HCT116 (cell line): Measurements from ENCODE around the gene RPS15A. TPM values are rescaled to one million over a fixed set of nuclear protein-coding genes. Genes with fewer than 3 reads are reported as not detected.

Experiments used
- ATAC-seq: fragments of 200-7000 bp; cut with Tn5 transposase; 2 replicates; pipeline ENCODE4 v1.9.1; 2020; ENCODE audit warnings: mild to moderate bottlenecking, moderate library complexity
- BruUV-seq: library from RNA; stranded (reverse); fragments of 400-500 nt; replicated peaks from 2 replicates; lab custom pipeline; 2021; lab: Mats Ljungman, UMichigan
- CTCF ChIA-PET: fragments of 300-600 bp; sonication (Branson Sonifier 250); formaldehyde crosslinking; loops from one replicate; lab custom pipeline; 2021; ENCODE audit warnings: antibody characterized with exemption; lab: Charles Lee
- POLR2A ChIA-PET: fragments of 300-600, 350-600 bp; sonication (Branson Sonifier 250); formaldehyde crosslinking; loops from one replicate; lab custom pipeline; 2021; ENCODE audit warnings: antibody characterized with exemption; lab: Charles Lee
- RAD21 ChIA-PET, 2 experiments: fragments of 300-600 bp; sonication (Branson Sonifier 250); formaldehyde crosslinking; loops; one replicate each; lab custom pipeline; 2023; ENCODE audit warnings: low total read pairs in 2 of 2; ENCODE audit not compliant: uncharacterized antibody in 2 of 2, unreplicated experiment in 2 of 2, low non-redundant PET in 1 of 2; lab: Charles Lee
- DNase-seq: peaks from one replicate; pipeline ENCODE4 v3.0.0-alpha.2; 2010; ENCODE audit warnings: low read depth, low spot score
- H2AFZ ChIP-seq: fragments of 200-600 bp; shearing (Covaris generic), sonication (generic); 2 replicates; pipeline ENCODE4 v1.6.1; 2017; ENCODE audit warnings: low read depth, mixed run types, mixed read lengths, antibody characterized with exemption, low read length; ENCODE audit not compliant: poor library complexity, severe bottlenecking
- H3K27ac ChIP-seq: 2 replicates; pipeline ENCODE4 v1.5.1; 2012; ENCODE audit warnings: low read depth, low read length
- H3K27me3 ChIP-seq: fragments of 200-600 bp; sonication (generic); 2 replicates; pipeline ENCODE4 v1.6.1; 2016; ENCODE audit warnings: mixed run types, low read length, mixed read lengths; ENCODE audit not compliant: insufficient read depth
- H3K36me3 ChIP-seq, 2 experiments: fragments of 200-500 bp in 1 of 2; fragments of 200-600 bp in 1 of 2; sonication (Bioruptor generic) in 1 of 2; sonication (generic) in 1 of 2; 2 replicates each; pipeline versions ENCODE4 v1.5.1 to v1.6.1; 2014 to 2016; ENCODE audit warnings: low read length in 2 of 2, inconsistent platforms in 1 of 2, mixed read lengths in 1 of 2, mixed run types in 1 of 2; ENCODE audit not compliant: insufficient read depth in 2 of 2, control insufficient read depth in 1 of 2
- H3K4me1 ChIP-seq, 2 experiments: fragments of 200-600 bp in 1 of 2; sonication (generic) in 1 of 2; 2 replicates each; pipeline versions ENCODE4 v1.5.1 to v1.6.1; 2012 to 2017; ENCODE audit warnings: low read length in 2 of 2, inconsistent platforms in 1 of 2, mild to moderate bottlenecking in 1 of 2, mixed read lengths in 1 of 2, mixed run types in 1 of 2, moderate library complexity in 1 of 2; ENCODE audit not compliant: insufficient read depth in 2 of 2, control insufficient read depth in 1 of 2
- H3K4me2 ChIP-seq: fragments of 200-600 bp; sonication (generic); 2 replicates; pipeline ENCODE4 v1.6.1; 2017; ENCODE audit warnings: mixed run types, low read length, mixed read lengths
- H3K4me3 ChIP-seq, 2 experiments: fragments of 200-600 bp in 1 of 2; sonication (generic) in 1 of 2; replicated peaks in 1 of 2; 2 replicates each; pipeline ENCODE4 v1.5.1; 2011 to 2016; ENCODE audit warnings: low read length in 2 of 2, control low read depth in 1 of 2, low read depth in 1 of 2, mild to moderate bottlenecking in 1 of 2, mixed read lengths in 1 of 2, mixed run types in 1 of 2
- H3K79me2 ChIP-seq: fragments of 200-600 bp; sonication (generic); 2 replicates; pipeline ENCODE4 v1.6.1; 2017; ENCODE audit warnings: mild to moderate bottlenecking, mixed run types, low read length, moderate library complexity, mixed read lengths; ENCODE audit not compliant: insufficient read depth
- H3K9ac ChIP-seq: fragments of 200-600 bp; sonication (generic); 2 replicates; pipeline ENCODE4 v1.6.1; 2016; ENCODE audit warnings: low read length, mixed read lengths
- H3K9me2 ChIP-seq: fragments of 200-600 bp; sonication (generic), shearing (Covaris generic); 2 replicates; pipeline ENCODE4 v1.6.1; 2017; ENCODE audit warnings: mixed run types, mild to moderate bottlenecking, moderate library complexity; ENCODE audit not compliant: insufficient read depth
- H3K9me3 ChIP-seq, 2 experiments: fragments of 200-500 bp in 1 of 2; fragments of 200-600 bp in 1 of 2; sonication (Bioruptor generic) in 1 of 2; sonication (generic) in 1 of 2; 2 replicates each; pipeline ENCODE4 v1.6.1; 2014 to 2017; ENCODE audit warnings: low read length in 2 of 2, mixed read lengths in 2 of 2, inconsistent platforms in 1 of 2, low read depth in 1 of 2, mild to moderate bottlenecking in 1 of 2, mixed run types in 1 of 2, moderate library complexity in 1 of 2; ENCODE audit not compliant: control insufficient read depth in 1 of 2, insufficient read depth in 1 of 2
- H4K20me1 ChIP-seq: fragments of 200-600 bp; sonication (generic), shearing (Covaris generic); 2 replicates; pipeline ENCODE4 v1.6.1; 2017; ENCODE audit warnings: mixed run types, mild to moderate bottlenecking, moderate library complexity; ENCODE audit not compliant: insufficient read depth
- CEBPB ChIP-seq: IDR thresholded peaks from 2 replicates; pipeline ENCODE4 v1.6.1; 2012; ENCODE audit warnings: low read depth
- EGR1 ChIP-seq: IDR thresholded peaks from 2 replicates; pipeline ENCODE4 v1.6.1; 2012; ENCODE audit warnings: low read depth
- EZH2 ChIP-seq: fragments of 200-600 bp; sonication (generic); IDR thresholded peaks from 2 replicates; pipeline ENCODE4 v1.6.1; 2017; ENCODE audit warnings: antibody characterized with exemption, mixed run types
- FOSL1 ChIP-seq: IDR thresholded peaks from 2 replicates; pipeline ENCODE4 v1.6.1; 2012; ENCODE audit warnings: low read depth
- JUND ChIP-seq: IDR thresholded peaks from 2 replicates; pipeline ENCODE4 v1.6.1; 2012
- SP1 ChIP-seq: IDR thresholded peaks from 2 replicates; pipeline ENCODE4 v1.6.1; 2012; ENCODE audit warnings: low read depth
- TCF7L2 ChIP-seq: IDR thresholded peaks from 2 replicates; pipeline ENCODE4 v1.7.0; 2011; ENCODE audit warnings: borderline replicate concordance, inconsistent platforms; ENCODE audit not compliant: insufficient read depth, insufficient read length; ENCODE audit errors: extremely low read depth
- YY1 ChIP-seq: IDR thresholded peaks from 2 replicates; pipeline ENCODE4 v1.6.1; 2011; ENCODE audit warnings: low read length, low read depth, moderate library complexity, mild to moderate bottlenecking; ENCODE audit not compliant: insufficient replicate concordance; ENCODE audit errors: extremely low read depth
- ZFX ChIP-seq: fragments of 450-650 bp; IDR thresholded peaks from 2 replicates; pipeline ENCODE4 v1.6.1; 2017
- intact Hi-C: fragments of 100-400 bp; cut with micrococcal nuclease; formaldehyde crosslinking; loops from 2 replicates; pipeline ENCODE4 v1.10.0; 2022
- total RNA-seq: library from RNA; stranded (reverse); gene quantifications from one replicate; pipeline ENCODE4 v1.2.1, GENCODE V29; 2021; ENCODE audit not compliant: unreplicated experiment
- TF ChIP-seq, protein P1 (sequence below): IDR thresholded peaks from 2 replicates; pipeline ENCODE4 v1.6.1; 2011; ENCODE audit warnings: mild to moderate bottlenecking, low read length, moderate library complexity; ENCODE audit not compliant: insufficient replicate concordance; ENCODE audit errors: extremely low read depth

The RPS15A gene
- total RNA-seq, 1 experiment from 2014 or later = 1,686 TPM

DNA sequence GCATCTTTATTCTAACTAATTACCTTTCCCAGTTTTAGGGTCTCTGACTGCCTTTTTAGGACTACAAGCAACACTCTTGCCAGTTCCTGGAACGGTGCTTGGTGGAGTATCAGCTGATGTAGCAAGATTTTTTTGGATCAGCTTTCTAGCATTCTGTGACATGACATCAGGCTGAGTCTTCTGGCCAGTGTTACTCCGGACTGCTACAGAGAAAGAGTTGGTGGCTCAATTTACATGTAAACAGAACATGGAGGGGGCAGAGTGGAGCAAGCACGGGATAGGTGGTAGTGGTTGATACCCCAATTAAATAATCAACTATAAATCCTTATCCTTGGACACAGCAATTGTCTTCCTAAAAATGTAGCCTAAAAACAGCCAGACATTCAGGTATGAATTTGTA lies 21.8 kb upstream of the RPS15A start:
- RAD21 ChIA-PET = no interaction called here
- Histone ChIP-seq H3K27ac (no peak overlapping the region), H3K4me1 (no peaks in the 10 kb centered on the region), H3K4me3 (no peak overlapping the region), H3K9me3 (no peaks in the 10 kb centered on the region), H3K27me3 (no peaks in the 10 kb centered on the region), H3K9me2 (no peaks in the 10 kb centered on the region), H3K4me2 (no peak overlapping the region), H2AFZ (no peak overlapping the region), H3K79me2 (peaks cover 5% of the 10 kb centered on the region; the same call in 1 of the 2 replicates), H3K36me3 (peaks cover 54 to 67% of the 10 kb centered on the region in 2 experiments; a peak in 3 of 4 replicates), H3K9ac (no peak overlapping the region), H4K20me1 (no peaks in the 10 kb centered on the region)
- intact Hi-C loops = loop anchor here (5.0 kb wide), 1 partner anchor 35 kb away; no protein-coding TSS in a partner anchor
- BruUV-seq = no TSS peak
- POLR2A ChIA-PET = no interaction called here
- DNase-seq (no peak), ATAC-seq (no peak)
- TF ChIP-seq SP1 = no peak
- CTCF ChIA-PET = no interaction called here

DNA sequence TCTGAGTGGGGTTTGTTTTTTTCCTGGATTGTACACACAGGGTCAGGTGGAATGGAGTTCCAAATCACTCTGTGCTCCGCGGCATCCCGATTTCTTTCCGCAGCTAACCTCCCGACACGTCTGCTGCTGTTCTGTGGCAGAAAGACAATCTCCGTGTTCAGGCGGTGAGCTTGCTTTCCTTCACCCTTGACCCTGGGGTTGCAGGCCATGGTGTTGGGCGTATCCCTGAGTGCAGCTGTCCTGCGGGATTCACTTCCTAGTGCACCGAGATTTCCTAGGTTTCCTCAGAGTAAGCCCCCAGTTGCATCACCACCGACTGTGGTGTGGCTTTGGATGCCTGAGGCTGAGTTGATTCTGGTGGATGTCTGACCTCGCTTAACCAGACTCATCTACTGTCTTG lies 19.0 kb upstream of the RPS15A start:
- peaks cover 11% of the 10 kb centered on the region; the same call in 1 of the 2 replicates for H3K79me2 ChIP-seq
- ATAC-seq (no peak), DNase-seq (no peak)
- no peak overlapping the region for H3K4me3 ChIP-seq
- intact Hi-C loops = no loop called here
- H3K4me2 ChIP-seq = no peak overlapping the region
- H3K27me3 ChIP-seq = no peaks in the 10 kb centered on the region
- H3K4me1 ChIP-seq = peaks cover 0 to 9% of the 10 kb centered on the region in 2 experiments; a peak in 1 of 4 replicates
- TF ChIP-seq CEBPB = no peak
- no peak for TF ChIP-seq EZH2
- no peak for TF ChIP-seq YY1
- TF ChIP-seq JUND = no peak
- TF ChIP-seq ZFX = no peak
- TF ChIP-seq TCF7L2 = no peak
- no peak for TF ChIP-seq EGR1
- TF ChIP-seq, protein P1, sequence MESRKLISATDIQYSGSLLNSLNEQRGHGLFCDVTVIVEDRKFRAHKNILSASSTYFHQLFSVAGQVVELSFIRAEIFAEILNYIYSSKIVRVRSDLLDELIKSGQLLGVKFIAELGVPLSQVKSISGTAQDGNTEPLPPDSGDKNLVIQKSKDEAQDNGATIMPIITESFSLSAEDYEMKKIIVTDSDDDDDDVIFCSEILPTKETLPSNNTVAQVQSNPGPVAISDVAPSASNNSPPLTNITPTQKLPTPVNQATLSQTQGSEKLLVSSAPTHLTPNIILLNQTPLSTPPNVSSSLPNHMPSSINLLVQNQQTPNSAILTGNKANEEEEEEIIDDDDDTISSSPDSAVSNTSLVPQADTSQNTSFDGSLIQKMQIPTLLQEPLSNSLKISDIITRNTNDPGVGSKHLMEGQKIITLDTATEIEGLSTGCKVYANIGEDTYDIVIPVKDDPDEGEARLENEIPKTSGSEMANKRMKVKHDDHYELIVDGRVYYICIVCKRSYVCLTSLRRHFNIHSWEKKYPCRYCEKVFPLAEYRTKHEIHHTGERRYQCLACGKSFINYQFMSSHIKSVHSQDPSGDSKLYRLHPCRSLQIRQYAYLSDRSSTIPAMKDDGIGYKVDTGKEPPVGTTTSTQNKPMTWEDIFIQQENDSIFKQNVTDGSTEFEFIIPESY = no peak
- TF ChIP-seq FOSL1 = no peak
- CTCF ChIA-PET = no interaction called here
- H2AFZ ChIP-seq = no peak overlapping the region
- no peaks in the 10 kb centered on the region for H3K9me2 ChIP-seq
- H3K27ac ChIP-seq = no peak overlapping the region
- no TSS peak for BruUV-seq
- H3K36me3 ChIP-seq = peaks cover 43 to 46% of the 10 kb centered on the region in 2 experiments; a peak in 3 of 4 replicates
- H4K20me1 ChIP-seq = no peaks in the 10 kb centered on the region
- no peak overlapping the region for H3K9ac ChIP-seq
- H3K9me3 ChIP-seq = no peaks in the 10 kb centered on the region
- POLR2A ChIA-PET = interaction anchor here (1.2 kb wide), 1 partner anchor 8 kb away, joined by 5 read pairs; the partner anchor contains the start of gene ARL6IP1
- RAD21 ChIA-PET = no interaction called here
